Activated CD8-positive, alpha-beta memory T cell treated with anti-CD3 and anti-CD28 coated beads, Interleukin-2, amount 50 U/mL, for 1 hour (primary cell): Measurements from ENCODE around the gene ARHGAP45.

Source experiments
- DNase-seq: peaks from one replicate; pipeline ENCODE4 v3.0.0-alpha.2; 2020; ENCODE audit errors: extremely low read depth

The ARHGAP45 gene

GRCh38 chr19:1131718-1132551 is 65.0 kb downstream of the ARHGAP45 start:
- DNase-seq = peak; percentile 63

- no peak for DNase-seq
Measured at GRCh38 chr19:1132552-1133383, 65.8 kb downstream of the ARHGAP45 start.

- DNase-seq = peak; percentile 36
Measured at GRCh38 chr19:1133471-1133929, 66.5 kb downstream of the ARHGAP45 start.

- no peak for DNase-seq
Measured at GRCh38 chr19:1134431-1134830, 67.5 kb downstream of the ARHGAP45 start.

GRCh38 chr19:1135454-1135853 is 68.5 kb downstream of the ARHGAP45 start:
- no peak for DNase-seq

GRCh38 chr19:1136201-1136600 is 69.2 kb downstream of the ARHGAP45 start:
- DNase-seq = no peak
